ENCODE results near the gene ZBTB7C. TPM values are rescaled to one million over a fixed set of nuclear protein-coding genes. Genes with fewer than 3 reads are reported as not detected.

Gene ZBTB7C
- total and polyA plus RNA-seq, 4 experiments from 2014 or later: 0.23 TPM; not detected in 3

DNA sequence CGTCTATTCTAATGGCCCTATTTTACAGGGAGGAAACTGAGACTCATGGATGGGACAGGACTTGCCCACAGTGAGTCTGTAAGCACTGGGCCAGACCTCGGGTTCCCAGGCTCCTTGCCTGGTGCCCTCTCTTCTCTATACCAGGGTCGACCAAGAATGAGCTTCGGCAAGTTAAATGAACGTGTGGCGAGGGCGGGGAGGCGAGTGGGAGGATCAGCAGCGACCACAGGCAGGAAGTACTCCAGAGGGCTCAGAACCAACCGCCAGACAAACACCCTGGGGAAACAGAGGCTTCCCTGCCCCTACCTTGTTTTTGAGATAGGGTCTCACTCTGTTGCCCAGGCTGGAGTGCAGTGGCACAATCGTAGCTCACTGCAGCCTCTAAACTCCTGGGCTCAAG, 301.0 kb downstream of the ZBTB7C start:
- Histone ChIP-seq H3K9me3 (ENCODE audit: control insufficient read depth in 1 of 2, low read length in 2 of 2) (no peaks in the 10 kb centered on the region), H3K36me3 (ENCODE audit: insufficient read depth, low read length) (no peaks in the 10 kb centered on the region), H3K4me3 (ENCODE audit: low read length in 2 of 2) (no peak overlapping the region), H3K4me1 (ENCODE audit: insufficient read depth, low read length) (no peaks in the 10 kb centered on the region), H3K27me3 (ENCODE audit: insufficient read depth, low read length) (peaks cover 3% of the 10 kb centered on the region), H3K27ac (ENCODE audit: low read depth, low read length) (no peak overlapping the region)
- no peaks in the 10 kb centered on the region for H3K36me3 Mint-ChIP-seq
- intact Hi-C loops (cut with micrococcal nuclease): no loop called here
- no peak for DNase-seq
- H3K27me3 Mint-ChIP-seq: peaks cover 13 to 24% of the 10 kb centered on the region in 2 donors
- ChIA-PET CTCF (ENCODE audit: partially characterized antibody) (no interaction called here), POLR2A (ENCODE audit: partially characterized antibody) (no interaction called here)
- H3K9me3 Mint-ChIP-seq: no peaks in the 10 kb centered on the region
- no peaks in the 10 kb centered on the region for H3K4me1 Mint-ChIP-seq
- no peak overlapping the region for H3K27ac Mint-ChIP-seq
- no peak overlapping the region for H3K4me3 Mint-ChIP-seq

DNA sequence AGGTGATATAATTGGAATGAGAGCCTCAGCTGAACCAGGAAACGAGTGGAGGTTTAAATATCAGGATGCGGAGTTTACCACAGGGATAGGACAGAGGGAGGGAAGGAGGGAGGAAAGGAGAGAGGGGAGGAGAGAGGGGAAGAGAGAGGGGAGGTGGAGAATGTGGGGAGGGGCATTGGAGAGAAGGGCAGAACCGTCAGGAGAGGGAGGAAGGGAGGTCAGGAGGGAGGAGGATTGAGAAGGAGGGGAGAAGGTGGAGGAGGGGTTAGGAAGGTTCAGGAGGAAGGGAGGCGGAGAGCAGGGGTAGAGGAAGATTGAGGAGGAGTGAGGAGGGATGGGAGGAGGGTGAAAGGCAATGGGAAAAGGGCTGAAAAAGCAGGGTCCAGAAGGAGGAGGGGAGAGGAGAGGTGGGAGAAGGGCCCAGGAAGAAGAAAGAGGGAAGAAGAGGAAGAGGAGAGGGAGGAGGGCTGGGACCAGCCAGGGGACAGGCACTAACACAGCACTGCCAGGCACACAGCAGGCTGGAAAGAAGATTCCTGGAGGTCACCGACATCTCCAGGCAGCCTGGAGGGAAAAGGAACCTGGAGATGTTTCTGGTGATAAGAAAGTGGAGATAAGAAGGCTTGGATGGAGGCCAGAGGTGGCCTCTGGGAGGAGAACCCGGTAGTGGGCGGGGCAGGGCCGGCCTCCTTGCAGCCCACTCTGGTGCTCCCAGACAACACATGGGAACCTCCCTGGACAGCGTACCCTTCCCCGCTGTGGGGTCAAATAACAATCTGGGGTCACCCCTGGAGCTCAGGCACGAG, 302.0 kb downstream of the ZBTB7C start:
- POLR2A ChIA-PET (ENCODE audit: partially characterized antibody): no interaction called here
- no peaks in the 10 kb centered on the region for H3K4me1 Mint-ChIP-seq
- peaks cover 3% of the 10 kb centered on the region for H3K27me3 ChIP-seq (ENCODE audit: insufficient read depth, low read length)

GRCh38 chr18:48106498-48106897, 302.7 kb downstream of the ZBTB7C start:
- Histone ChIP-seq H3K27me3 (ENCODE audit: insufficient read depth, low read length) (peaks cover 3% of the 10 kb centered on the region), H3K36me3 (ENCODE audit: insufficient read depth, low read length) (no peaks in the 10 kb centered on the region), H3K4me1 (ENCODE audit: insufficient read depth, low read length) (no peaks in the 10 kb centered on the region), H3K4me3 (ENCODE audit: low read length in 2 of 2) (no peak overlapping the region), H3K27ac (ENCODE audit: low read depth, low read length) (no peak overlapping the region), H3K9me3 (ENCODE audit: control insufficient read depth in 1 of 2, low read length in 2 of 2) (no peaks in the 10 kb centered on the region)
- no peaks in the 10 kb centered on the region for H3K4me1 Mint-ChIP-seq
- no peak for DNase-seq
- peaks cover 15 to 24% of the 10 kb centered on the region in 2 donors for H3K27me3 Mint-ChIP-seq
- no peaks in the 10 kb centered on the region for H3K9me3 Mint-ChIP-seq
- ChIA-PET POLR2A (ENCODE audit: partially characterized antibody) (no interaction called here), CTCF (ENCODE audit: partially characterized antibody) (no interaction called here)
- intact Hi-C loops (cut with micrococcal nuclease): no loop called here
- no peaks in the 10 kb centered on the region for H3K36me3 Mint-ChIP-seq
- H3K27ac Mint-ChIP-seq: peak overlapping the region in 1 of 7 donors; percentile 1
- no peak overlapping the region for H3K4me3 Mint-ChIP-seq

More for the DNA sequence above, 302.0 kb downstream of the ZBTB7C start:
- CTCF ChIA-PET (ENCODE audit: partially characterized antibody): no interaction called here
- Histone ChIP-seq H3K27ac (ENCODE audit: low read depth, low read length) (no peak overlapping the region), H3K4me3 (ENCODE audit: low read length in 2 of 2) (no peak overlapping the region), H3K4me1 (ENCODE audit: insufficient read depth, low read length) (no peaks in the 10 kb centered on the region), H3K9me3 (ENCODE audit: control insufficient read depth in 1 of 2, low read length in 2 of 2) (no peaks in the 10 kb centered on the region), H3K36me3 (ENCODE audit: insufficient read depth, low read length) (no peaks in the 10 kb centered on the region)
- intact Hi-C loops (cut with micrococcal nuclease): no loop called here
- no peak for DNase-seq
- Mint-ChIP-seq H3K36me3 (no peaks in the 10 kb centered on the region), H3K27ac (no peak overlapping the region), H3K27me3 (peaks cover 14 to 24% of the 10 kb centered on the region in 2 donors), H3K4me3 (no peak overlapping the region), H3K9me3 (no peaks in the 10 kb centered on the region)

DNA sequence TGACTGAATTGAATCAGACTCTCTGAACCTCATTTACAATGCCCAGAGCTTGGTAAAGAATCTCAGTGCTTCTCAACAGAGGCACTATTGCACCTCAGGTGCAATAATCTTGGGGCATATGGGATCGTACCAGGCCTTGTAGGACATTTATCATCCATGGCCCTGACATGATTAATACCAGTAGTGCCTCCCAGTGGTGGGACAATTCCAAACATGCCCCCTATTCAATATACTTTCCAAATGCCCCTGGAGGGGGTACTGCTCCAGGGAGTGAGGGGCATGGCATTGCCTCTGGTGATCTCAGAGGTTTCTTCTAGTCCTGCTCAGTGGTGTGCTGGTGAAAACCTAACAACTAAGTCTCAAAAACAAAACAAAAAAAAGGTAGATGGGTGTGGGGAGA, 303.9 kb downstream of the ZBTB7C start:
- ChIA-PET POLR2A (ENCODE audit: partially characterized antibody) (no interaction called here), CTCF (ENCODE audit: partially characterized antibody) (no interaction called here)
- Histone ChIP-seq H3K4me3 (ENCODE audit: low read length in 2 of 2) (no peak overlapping the region), H3K27me3 (ENCODE audit: insufficient read depth, low read length) (peaks cover 3% of the 10 kb centered on the region), H3K9me3 (ENCODE audit: control insufficient read depth in 1 of 2, low read length in 2 of 2) (no peaks in the 10 kb centered on the region), H3K27ac (ENCODE audit: low read depth, low read length) (no peak overlapping the region), H3K36me3 (ENCODE audit: insufficient read depth, low read length) (no peaks in the 10 kb centered on the region), H3K4me1 (ENCODE audit: insufficient read depth, low read length) (no peaks in the 10 kb centered on the region)
- H3K4me3 Mint-ChIP-seq: no peak overlapping the region
- no peaks in the 10 kb centered on the region for H3K4me1 Mint-ChIP-seq
- intact Hi-C loops (cut with micrococcal nuclease): no loop called here
- no peaks in the 10 kb centered on the region for H3K36me3 Mint-ChIP-seq
- DNase-seq: no peak
- H3K27me3 Mint-ChIP-seq: peaks cover 18 to 22% of the 10 kb centered on the region in 2 donors
- H3K9me3 Mint-ChIP-seq: no peaks in the 10 kb centered on the region
- no peak overlapping the region for H3K27ac Mint-ChIP-seq

DNA sequence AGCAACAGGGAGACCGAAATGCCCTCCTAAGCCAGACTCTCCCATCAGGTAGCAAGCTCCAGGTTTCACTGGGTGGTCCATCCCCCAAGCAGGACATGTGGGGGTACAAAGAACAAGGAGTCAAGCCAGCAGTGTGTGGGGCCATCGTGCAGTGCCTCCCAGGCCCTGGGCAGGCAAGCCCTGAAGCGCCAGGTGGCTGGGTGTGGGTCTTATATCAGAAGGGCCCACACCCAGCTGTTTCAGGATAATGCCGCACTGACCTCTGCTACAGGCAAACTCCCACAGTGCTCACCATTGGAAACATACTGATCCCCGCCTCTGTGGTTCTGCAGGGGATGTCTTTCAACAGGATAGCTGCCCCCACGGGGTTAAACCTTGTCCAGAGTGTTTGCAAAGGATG, 304.5 kb downstream of the ZBTB7C start:
- CTCF ChIA-PET (ENCODE audit: partially characterized antibody): interaction anchor here (1.8 kb wide), 1 partner anchor 332 kb away, joined by 4 read pairs; no protein-coding TSS in a partner anchor
- no peaks in the 10 kb centered on the region for H3K4me1 Mint-ChIP-seq
- peaks cover 21 to 22% of the 10 kb centered on the region in 2 donors for H3K27me3 Mint-ChIP-seq

DNA sequence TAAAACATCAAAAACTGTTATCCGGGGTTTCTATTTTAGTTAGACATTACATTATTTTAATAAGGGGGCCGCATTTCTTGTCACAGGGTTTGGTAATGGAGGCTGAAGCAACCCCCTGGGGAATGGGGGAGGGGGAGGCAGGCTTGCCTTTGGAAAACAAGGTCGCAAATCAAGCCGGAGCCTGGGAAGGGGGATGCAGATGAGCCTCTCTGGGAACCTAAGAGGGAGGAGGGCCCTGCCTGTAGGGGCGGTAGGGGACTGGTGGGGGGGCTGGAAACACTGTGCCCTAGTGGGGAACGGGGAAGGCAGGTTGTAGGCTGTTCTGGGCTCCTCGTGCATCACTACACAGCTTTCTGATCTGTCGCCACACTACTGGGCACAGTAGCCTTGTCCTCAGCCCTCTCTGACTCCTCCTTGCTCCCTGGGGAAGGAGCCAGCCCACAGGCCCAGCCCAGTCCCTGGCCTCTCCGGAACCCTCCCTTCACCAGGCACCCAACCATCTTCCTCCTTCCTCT, 308.5 kb downstream of the ZBTB7C start:
- no peaks in the 10 kb centered on the region for H3K36me3 ChIP-seq (ENCODE audit: insufficient read depth, low read length)
- no peak for DNase-seq
- Mint-ChIP-seq H3K27ac (no peak overlapping the region), H3K9me3 (no peaks in the 10 kb centered on the region), H3K4me1 (no peaks in the 10 kb centered on the region), H3K27me3 (peaks cover 13 to 14% of the 10 kb centered on the region in 2 donors), H3K36me3 (no peaks in the 10 kb centered on the region), H3K4me3 (no peak overlapping the region)
- H3K4me3 ChIP-seq (ENCODE audit: low read length in 2 of 2): no peak overlapping the region
- no peaks in the 10 kb centered on the region for H3K27me3 ChIP-seq (ENCODE audit: insufficient read depth, low read length)
- CTCF ChIA-PET (ENCODE audit: partially characterized antibody): no interaction called here
- H3K9me3 ChIP-seq (ENCODE audit: control insufficient read depth in 1 of 2, low read length in 2 of 2): no peaks in the 10 kb centered on the region
- intact Hi-C loops (cut with micrococcal nuclease): no loop called here
- POLR2A ChIA-PET (ENCODE audit: partially characterized antibody): no interaction called here
- H3K4me1 ChIP-seq (ENCODE audit: insufficient read depth, low read length): no peaks in the 10 kb centered on the region
- no peak overlapping the region for H3K27ac ChIP-seq (ENCODE audit: low read depth, low read length)

More for the DNA sequence above, 304.5 kb downstream of the ZBTB7C start:
- Histone ChIP-seq H3K4me3 (ENCODE audit: low read length in 2 of 2) (no peak overlapping the region), H3K4me1 (ENCODE audit: insufficient read depth, low read length) (no peaks in the 10 kb centered on the region), H3K36me3 (ENCODE audit: insufficient read depth, low read length) (no peaks in the 10 kb centered on the region), H3K9me3 (ENCODE audit: control insufficient read depth in 1 of 2, low read length in 2 of 2) (no peaks in the 10 kb centered on the region), H3K27me3 (ENCODE audit: insufficient read depth, low read length) (peaks cover 3% of the 10 kb centered on the region), H3K27ac (ENCODE audit: low read depth, low read length) (no peak overlapping the region)
- Mint-ChIP-seq H3K36me3 (no peaks in the 10 kb centered on the region), H3K9me3 (no peaks in the 10 kb centered on the region), H3K27ac (no peak overlapping the region), H3K4me3 (no peak overlapping the region)
- no peak for DNase-seq
- intact Hi-C loops (cut with micrococcal nuclease): no loop called here
- POLR2A ChIA-PET (ENCODE audit: partially characterized antibody): no interaction called here

- H3K36me3 Mint-ChIP-seq: no peaks in the 10 kb centered on the region
- H3K27me3 ChIP-seq (ENCODE audit: insufficient read depth, low read length): no peaks in the 10 kb centered on the region
- ChIA-PET POLR2A (ENCODE audit: partially characterized antibody) (no interaction called here), CTCF (ENCODE audit: partially characterized antibody) (no interaction called here)
- intact Hi-C loops (cut with micrococcal nuclease): no loop called here
- H3K4me1 Mint-ChIP-seq: no peaks in the 10 kb centered on the region
- H3K36me3 ChIP-seq (ENCODE audit: insufficient read depth, low read length): no peaks in the 10 kb centered on the region
- H3K9me3 ChIP-seq (ENCODE audit: control insufficient read depth in 1 of 2, low read length in 2 of 2): no peaks in the 10 kb centered on the region
- H3K27me3 Mint-ChIP-seq: peaks cover 11 to 12% of the 10 kb centered on the region in 2 donors
- H3K27ac Mint-ChIP-seq: no peak overlapping the region
- no peak overlapping the region for H3K27ac ChIP-seq (ENCODE audit: low read depth, low read length)
- no peaks in the 10 kb centered on the region for H3K9me3 Mint-ChIP-seq
- no peaks in the 10 kb centered on the region for H3K4me1 ChIP-seq (ENCODE audit: insufficient read depth, low read length)
- H3K4me3 ChIP-seq (ENCODE audit: low read length in 2 of 2): no peak overlapping the region
- no peak for DNase-seq
- no peak overlapping the region for H3K4me3 Mint-ChIP-seq
Measured at GRCh38 chr18:48100165-48100575, 309.0 kb downstream of the ZBTB7C start.

All from CD4-positive, alpha-beta memory T cell (primary cell).